HG03342 (cell line): Measurements from ENCODE around the gene LRRC32.

ENCODE experiments used
- ATAC-seq: cut with Tn5 transposase; IDR thresholded peaks from one replicate; pipeline ENCODE4 v1.9.1; 2021; ENCODE audit warnings: mild to moderate bottlenecking, moderate library complexity; ENCODE audit not compliant: unreplicated experiment

Gene LRRC32

DNA sequence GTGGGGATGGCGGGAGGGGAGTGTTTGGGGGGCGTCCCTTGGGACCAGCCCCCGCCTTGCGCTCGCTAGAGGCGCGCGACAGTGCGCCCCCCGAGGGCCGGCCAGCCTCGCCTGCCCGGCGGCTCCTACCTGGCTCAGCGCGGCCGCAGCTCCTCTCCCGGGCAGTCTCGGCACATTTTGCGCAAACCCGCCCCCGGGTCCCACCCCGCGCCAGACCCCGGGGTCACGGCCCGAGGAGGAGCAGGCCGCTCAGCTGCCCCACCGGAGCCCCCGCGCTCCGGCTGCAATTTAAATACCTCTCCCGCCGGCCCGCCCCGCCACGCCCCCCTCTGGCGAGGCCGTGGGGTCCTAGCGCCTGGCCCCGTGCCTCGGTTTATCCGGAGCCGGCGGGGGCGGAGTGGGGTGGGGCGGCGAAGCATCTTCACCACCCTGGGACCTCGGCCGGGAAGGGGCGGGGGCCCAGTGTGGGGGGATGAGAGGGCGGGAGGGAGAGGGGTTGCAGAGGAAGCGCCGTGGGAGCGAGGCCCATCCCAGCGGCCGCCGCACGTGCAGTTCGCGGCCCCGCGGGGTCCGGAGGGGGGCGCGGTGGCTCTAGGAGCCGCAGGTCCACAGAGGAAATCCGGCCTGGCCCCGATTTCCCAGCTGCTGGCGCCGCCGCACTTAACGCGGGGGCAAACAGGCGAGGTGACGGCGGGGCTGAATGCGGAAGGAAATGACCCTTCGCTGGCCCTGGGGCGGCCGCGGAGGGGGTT, at the start of gene LRRC32:
Gene LRRC32 (minus strand): TSS at position 263 of the 752 bp plus-strand sequence. CDS start 4,793 bp downstream, outside the sequence.
- ATAC-seq: no peak

DNA sequence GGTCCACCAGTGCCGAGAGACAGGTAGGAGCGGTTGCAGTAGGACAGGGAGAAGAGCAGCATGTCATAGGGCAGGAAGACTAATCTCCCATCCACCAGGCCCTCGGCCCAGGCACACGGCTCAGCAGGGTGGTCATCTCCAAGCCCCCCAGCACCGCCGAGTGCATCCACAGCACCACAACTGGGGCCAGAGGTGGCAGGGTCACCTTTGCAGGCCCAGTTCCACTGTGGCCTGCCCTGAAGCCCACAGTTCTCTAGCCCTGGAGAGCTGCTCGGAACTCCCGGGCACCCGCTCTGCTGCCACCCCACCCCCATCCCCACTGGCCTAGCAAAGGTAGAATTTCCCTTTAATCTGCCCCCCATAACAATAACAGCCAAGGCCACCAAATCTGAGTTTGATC, 49.1 kb upstream of the LRRC32 start:
- ATAC-seq: no peak

DNA sequence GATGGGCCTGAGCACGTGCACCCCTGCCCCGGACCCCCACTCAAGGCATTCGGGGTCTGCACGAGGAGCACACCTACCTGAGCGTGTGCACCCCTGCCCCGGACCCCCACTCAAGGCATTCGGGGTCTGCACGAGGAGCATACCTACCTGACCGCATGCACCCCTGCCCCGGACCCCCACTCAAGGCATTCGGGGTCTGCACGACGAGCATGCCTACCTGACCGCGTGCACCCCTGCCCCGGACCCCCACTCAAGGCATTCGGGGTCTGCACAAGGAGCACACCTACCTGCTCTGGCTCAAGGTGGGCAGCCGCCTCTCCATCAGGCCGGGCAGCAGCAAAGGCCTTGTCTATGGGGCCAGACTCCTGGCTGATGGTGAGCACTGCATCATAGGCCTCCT, 48.7 kb upstream of the LRRC32 start:
- ATAC-seq: no peak

DNA sequence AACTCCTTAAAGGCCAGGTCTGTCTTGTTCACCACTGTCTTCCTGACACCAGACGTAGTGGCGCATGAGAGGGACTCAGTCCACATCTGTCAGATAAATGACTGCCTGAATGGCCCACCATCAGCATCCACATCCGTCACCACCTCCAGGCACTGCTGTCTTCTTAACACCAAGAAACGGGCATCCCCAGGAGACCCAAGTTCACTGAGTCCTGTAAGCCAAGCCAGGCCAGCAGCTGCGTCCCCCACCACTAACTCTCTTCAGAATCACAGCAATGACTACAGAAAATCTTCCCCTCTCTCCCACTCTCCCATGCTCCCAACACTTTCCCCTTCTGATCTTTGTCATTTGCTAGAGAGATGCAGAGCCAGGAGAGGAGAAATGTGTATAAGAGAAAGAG, 47.3 kb upstream of the LRRC32 start:
- ATAC-seq: no peak

- ATAC-seq: no peak
Observed at GRCh38 chr11:76717369-76717768, 46.8 kb upstream of the LRRC32 start.

- no peak for ATAC-seq
Observed at GRCh38 chr11:76716268-76716667, 45.7 kb upstream of the LRRC32 start.

DNA sequence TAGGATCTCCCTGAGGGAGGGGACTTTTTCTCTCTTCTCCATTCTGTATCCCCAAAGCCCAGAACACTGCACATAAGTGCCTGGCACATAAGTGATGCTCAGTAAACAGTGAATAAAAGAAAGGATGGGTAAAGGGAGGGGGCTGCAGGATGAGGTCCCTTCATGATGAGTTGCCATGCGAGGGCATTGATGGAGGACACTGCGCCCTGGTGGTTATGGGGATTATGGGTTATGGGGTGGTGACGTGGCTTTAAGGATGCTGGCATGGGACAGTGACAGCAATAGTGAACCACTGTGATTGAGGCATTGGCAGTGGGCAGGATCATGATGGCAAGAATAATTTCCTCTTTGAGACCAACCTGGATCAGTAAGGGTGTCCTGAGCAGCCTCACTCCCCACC, 43.9 kb upstream of the LRRC32 start:
- ATAC-seq: no peak

GRCh38 chr11:76713499-76713898, 43.0 kb upstream of the LRRC32 start:
- ATAC-seq: no peak

DNA sequence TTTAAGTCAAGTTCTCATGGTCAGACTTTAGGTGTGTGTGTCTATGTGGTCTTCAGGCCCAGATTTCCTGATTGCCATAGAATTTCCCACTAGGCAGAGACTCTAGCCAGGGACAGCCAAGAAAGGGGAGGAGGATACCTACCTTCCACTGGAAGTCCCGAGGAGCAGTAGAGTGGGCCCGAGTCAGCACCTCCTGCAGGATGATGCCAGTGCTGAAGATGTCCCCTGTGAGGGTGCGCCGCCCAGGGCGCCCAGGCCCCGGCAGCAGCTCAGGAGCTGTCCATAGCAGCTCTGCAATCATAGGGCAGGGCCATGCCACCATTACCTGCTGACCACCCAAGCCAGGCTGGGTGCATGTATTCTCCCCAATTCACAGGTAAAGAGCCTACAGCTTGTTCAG, 41.6 kb upstream of the LRRC32 start:
- no peak for ATAC-seq

DNA sequence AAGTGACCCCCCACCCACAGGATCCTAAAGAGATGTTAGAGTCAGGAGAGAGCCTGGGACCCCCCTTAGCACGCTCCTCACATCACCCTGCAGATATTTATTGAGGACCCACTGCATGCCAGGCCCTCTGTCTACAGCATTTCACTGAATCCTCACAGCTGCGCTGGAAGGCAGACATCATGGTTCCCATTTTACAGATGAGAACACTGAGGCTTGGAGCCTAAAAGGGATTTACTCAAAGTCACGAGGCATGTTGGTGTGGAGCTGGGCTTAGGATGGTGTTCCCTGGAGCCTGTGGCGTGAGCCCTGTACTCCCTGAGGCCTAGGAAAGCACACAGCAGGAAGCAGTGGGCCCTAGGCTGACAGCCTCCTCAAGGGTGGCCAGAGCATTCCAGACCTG, 39.2 kb upstream of the LRRC32 start:
- ATAC-seq: no peak

- ATAC-seq: no peak
Observed at GRCh38 chr11:76708972-76709660, 38.6 kb upstream of the LRRC32 start.

DNA sequence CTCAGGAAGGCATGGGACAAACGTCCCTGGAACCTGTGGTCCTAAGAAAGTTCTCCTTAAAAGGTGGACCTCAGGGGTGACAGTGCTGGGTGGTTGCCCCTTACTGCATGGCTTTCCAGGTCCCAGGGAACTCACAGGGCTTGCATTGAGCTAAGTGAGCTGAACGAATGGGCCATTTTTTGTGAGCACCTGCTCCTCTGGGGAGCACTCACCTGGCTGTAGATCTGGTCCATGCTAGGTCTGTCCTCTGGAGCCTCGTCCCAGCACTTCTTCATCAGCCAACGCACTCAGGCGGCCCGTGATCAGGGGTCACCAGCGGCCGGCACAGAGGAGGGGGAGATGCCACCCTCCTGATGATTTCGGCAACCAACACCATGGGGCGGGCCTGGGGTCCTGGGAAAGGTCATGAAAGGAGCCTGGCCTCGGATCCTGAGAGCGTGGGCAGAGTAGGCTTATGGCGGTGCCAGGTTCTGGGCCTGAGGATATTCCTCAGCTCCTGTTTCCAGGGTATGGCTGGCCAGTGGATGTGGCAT, 36.8 kb upstream of the LRRC32 start:
- no peak for ATAC-seq

- ATAC-seq: no peak
Observed at GRCh38 chr11:76706667-76707066, 36.1 kb upstream of the LRRC32 start.

GRCh38 chr11:76705826-76706225, 35.3 kb upstream of the LRRC32 start:
- no peak for ATAC-seq

DNA sequence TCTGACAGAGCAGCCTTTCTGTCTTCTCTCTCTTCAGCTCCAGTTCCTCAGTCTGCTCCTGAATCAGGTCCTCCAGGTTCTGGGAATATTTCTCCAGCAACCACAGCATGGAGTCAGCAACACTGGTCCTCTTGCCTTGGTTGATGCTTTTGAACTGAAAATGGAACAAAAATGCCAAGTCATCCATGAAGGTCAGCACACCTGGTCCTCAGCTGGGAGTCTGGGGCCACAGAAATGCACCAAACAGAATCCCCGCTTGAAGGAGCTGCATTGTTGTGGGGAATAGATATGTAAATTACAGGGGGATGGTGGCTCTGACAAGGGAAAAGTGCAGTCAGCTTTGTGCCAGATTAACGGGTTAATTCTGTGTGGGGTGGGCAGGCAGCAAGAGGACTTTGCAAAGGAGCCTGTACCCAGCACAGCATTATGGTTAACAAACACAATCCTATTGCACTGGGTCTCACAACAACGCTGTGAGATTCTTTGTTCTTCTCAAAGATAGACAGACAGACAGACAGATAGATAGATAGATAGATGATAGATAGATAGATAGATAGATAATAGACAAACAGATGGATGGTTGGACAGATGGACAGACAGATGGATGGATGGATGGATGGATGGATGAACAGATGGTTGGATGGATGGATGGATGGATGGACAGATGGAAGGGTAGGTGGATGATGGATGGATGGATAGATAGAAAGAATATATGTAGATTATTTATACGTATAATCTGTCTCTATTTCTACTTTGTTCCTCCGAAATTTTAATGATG, 33.8 kb upstream of the LRRC32 start:
- no peak for ATAC-seq

DNA sequence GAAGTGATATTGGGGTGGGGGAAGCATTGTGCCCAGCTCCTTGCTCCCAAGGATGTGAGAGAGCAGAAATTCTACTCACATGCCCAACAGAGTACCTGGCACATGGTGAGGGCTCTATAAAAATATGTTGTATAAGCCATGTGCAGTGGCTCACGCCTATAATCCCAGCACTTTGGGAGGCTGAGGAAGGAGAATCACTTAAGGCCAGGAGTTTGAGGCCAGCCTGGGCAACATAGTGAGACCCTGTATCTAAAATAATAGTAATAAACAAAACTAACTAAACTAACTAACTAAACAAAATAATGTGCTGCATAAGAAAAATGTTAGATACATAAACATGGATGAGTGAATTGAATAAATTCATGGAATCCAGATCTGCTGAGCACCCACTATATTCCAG, 33.2 kb upstream of the LRRC32 start:
- no peak for ATAC-seq

DNA sequence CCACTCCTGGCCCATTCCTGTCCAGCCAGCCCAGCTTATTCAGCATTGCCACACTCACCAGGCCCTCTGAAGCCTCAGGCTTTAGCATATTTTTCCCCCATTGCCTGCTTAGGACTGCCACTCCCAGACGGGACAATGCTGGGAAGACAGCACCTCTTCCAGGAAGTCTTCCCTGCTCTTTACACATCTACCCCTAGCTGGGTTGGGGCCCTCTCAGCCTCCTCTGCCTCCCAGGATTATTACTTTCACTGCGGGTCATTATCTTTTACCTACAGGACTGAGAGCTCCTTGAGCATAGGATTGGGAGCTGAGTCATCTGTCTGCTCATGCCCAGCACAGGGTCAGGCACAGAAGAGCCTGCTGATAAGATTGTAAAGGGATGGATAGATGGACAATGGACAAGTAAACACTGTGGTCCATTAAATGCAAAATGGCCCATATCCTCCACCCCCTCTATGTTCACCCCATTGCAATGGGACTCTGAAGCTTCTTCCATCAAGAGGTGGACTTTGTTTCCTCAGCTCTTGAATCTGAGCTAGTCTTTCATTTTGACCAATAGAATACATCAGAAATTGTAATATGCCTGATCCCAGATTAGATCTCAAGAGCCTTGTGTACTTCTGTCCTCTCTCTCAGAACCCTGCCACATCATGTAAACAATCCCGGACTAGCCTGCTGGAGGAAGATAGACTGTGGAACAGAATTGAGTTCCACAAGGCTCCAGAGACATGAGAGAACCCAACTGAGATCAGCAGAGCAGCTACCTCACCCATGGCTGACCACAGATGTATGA, 32.0 kb upstream of the LRRC32 start:
- ATAC-seq: no peak

DNA sequence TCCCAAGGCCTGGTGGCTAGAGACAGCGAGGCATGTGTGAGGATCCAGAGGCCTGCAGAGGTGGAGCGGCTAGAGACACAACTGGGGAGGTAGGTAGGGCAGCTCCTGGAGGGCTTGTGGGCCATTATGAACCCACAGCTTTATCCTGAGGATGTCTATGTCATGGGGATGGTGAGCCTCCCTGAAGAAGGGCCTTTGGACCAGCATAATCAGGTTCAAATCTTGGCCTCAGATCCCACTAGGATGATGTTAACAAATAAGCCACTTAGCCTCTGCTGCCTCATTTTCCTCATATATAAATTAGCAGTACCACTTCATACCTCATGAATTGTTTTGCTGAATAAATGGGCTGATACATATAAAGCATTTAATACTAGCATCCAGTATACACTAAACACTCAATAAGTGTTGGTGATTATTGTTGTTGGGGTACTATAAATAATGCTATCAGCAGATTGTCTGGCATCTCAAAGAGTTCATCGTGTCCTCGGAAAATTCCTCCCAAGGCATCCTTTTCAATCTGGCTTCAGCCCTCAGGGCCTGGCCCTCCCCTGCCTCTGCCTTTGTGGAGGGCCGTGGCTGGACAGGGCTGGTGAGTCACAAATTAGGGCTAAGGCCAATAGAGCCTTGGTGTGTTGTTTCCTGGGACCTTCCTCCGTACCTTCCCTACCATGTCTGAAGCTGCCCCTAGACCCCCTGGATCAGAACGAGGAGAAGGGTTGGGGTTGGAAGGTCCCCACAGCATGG, 30.9 kb upstream of the LRRC32 start:
- ATAC-seq: no peak

- no peak for ATAC-seq
Observed at GRCh38 chr11:76700177-76701100, 29.9 kb upstream of the LRRC32 start.
